Ovary (tissue), 3 donors: Measurements from ENCODE around the gene HABP4.

Source experiments
- CTCF ChIP-seq, 3 donors: fragments of 450-650 bp in 2 of 3; fragments of 200-600 bp in 1 of 3; IDR thresholded peaks; one replicate each; pipeline versions ENCODE4 v1.5.1 to v1.8.0; 2016 to 2022; ENCODE audit warnings: antibody characterized with exemption in 3 of 3, mild to moderate bottlenecking in 1 of 3
- EP300 ChIP-seq: sonication (generic); formaldehyde crosslinking; IDR thresholded peaks from one replicate; pipeline ENCODE4 v1.6.1; 2017; ENCODE audit warnings: antibody characterized with exemption
- POLR2A ChIP-seq: fragments of 450-650 bp; IDR thresholded peaks from one replicate; pipeline ENCODE4 v1.6.1; 2017; ENCODE audit warnings: antibody characterized with exemption, mild to moderate bottlenecking, moderate library complexity
- donor health status: DM: no; HTN: no; CAD: no.

GRCh38 chr9:96491079-96491879 lies 41.3 kb downstream of the HABP4 start:
- TF ChIP-seq POLR2A (no peak), EP300 (no peak), CTCF (IDR thresholded peaks at IDR 0.05) (no peak)
